ENCODE results near the gene DROSHA. TPM values are rescaled to one million over a fixed set of nuclear protein-coding genes. Genes with fewer than 3 reads are reported as not detected.
"Not testable (repeated sequence)": the region's sequence is repeated elsewhere in the genome, so short reads cannot be mapped to it uniquely, and the experiment has no call there.

The DROSHA gene
- total RNA-seq, 2 donors from 2014 or later = 45.6 to 57.4 TPM

DNA sequence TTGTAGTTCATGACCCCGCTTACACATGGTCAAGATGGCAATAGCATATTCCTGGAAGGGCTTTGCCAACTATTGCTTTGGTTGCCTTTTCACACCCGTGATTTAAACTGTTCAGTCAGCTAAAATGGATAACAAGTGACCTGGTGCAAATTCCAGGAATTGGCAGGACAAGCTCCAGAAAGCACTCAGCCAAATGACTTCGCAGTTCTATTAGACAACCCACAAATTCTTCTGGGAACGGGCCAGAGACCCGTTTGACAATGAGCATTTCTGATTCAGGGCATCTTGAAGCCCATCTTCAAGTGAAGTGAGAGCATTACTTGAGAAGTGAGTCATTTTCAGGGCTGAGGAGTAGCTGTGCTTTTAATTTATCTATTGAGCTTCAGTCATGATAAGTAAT is 165.0 kb downstream of the DROSHA start:
- H3K27ac Mint-ChIP-seq = no peak overlapping the region
- no peak for DNase-seq

DNA sequence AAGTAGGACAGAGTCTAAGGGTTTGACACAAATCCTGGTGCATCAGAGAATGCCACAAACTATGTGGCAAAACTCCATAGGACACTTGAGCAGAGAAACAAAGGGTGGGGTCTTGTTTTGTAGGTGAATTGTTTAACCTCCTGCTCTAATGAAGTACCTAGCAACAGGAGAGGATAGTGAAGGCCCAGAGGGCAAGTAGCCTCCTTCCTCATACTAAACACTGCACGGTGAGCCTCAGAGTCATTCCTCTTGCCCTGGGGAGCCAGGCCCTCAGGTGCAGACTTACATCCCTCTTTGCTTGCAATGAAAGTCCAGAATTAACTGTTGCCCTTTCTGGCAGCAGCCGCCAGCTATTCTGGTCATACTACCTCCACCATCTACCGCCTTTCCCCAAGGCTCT is 166.1 kb downstream of the DROSHA start:
- no peak overlapping the region for H3K4me3 Mint-ChIP-seq
- ATAC-seq (no peak), DNase-seq (no peak)
- H3K27ac Mint-ChIP-seq = no peak overlapping the region
- H3K4me1 Mint-ChIP-seq = no peaks in the 10 kb centered on the region
- no peaks in the 10 kb centered on the region for H3K36me3 Mint-ChIP-seq (ENCODE audit: low read depth)
- H3K27me3 Mint-ChIP-seq = peaks cover 34% of the 10 kb centered on the region
- no peaks in the 10 kb centered on the region for H3K9me3 ChIP-seq (ENCODE audit: control insufficient read depth, low read length, poor library complexity, severe bottlenecking)

More for the DNA sequence above, 165.0 kb downstream of the DROSHA start:
- ATAC-seq = no peak
- H3K4me3 Mint-ChIP-seq = no peak overlapping the region
- H3K4me1 Mint-ChIP-seq = no peaks in the 10 kb centered on the region
- no peaks in the 10 kb centered on the region for H3K9me3 ChIP-seq (ENCODE audit: control insufficient read depth, low read length, poor library complexity, severe bottlenecking)
- no peaks in the 10 kb centered on the region for H3K36me3 Mint-ChIP-seq (ENCODE audit: low read depth)
- peaks cover 28% of the 10 kb centered on the region for H3K27me3 Mint-ChIP-seq

DNA sequence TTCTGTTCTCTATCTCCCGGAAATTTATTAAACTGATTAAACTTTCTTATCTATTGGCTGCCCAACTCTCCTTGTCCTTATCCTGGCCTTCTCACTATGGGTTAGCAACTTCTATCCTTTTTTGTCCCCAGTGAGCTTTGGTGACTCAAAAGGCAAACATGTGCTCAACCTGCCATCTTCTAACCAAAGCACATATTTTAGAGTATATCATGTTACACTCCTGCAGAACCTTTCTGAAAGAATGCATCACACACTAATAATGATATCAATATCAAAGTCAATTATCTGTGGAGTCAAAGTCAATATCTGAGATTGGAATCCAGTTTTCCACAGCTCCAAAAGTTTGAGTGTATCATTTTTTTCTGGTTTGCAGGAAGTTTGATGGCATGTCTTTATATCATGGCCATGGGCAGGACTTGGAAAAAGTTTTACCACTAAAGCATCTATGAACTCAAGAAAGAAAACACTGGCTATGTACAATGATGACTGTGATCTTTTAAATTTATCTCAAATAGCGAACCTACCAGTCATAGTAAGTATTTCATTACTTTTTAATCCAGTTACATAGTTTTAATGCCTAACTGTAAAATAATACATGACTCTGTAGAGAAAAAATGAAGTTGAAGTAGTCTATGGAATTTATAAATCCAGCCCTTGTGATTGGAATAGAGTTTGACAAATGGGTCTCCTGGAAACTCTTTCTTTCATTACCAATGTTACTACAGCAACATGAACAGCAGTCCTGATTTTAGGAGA is 166.8 kb downstream of the DROSHA start:
- H3K36me3 Mint-ChIP-seq (ENCODE audit: low read depth) = no peaks in the 10 kb centered on the region
- no peak for DNase-seq
- no peak overlapping the region for H3K4me3 Mint-ChIP-seq
- H3K4me1 Mint-ChIP-seq = no peaks in the 10 kb centered on the region
- no peak for ATAC-seq
- no peak overlapping the region for H3K27ac Mint-ChIP-seq
- H3K27me3 Mint-ChIP-seq = peaks cover 30% of the 10 kb centered on the region
- H3K9me3 ChIP-seq (ENCODE audit: control insufficient read depth, low read length, poor library complexity, severe bottlenecking) = no peaks in the 10 kb centered on the region

DNA sequence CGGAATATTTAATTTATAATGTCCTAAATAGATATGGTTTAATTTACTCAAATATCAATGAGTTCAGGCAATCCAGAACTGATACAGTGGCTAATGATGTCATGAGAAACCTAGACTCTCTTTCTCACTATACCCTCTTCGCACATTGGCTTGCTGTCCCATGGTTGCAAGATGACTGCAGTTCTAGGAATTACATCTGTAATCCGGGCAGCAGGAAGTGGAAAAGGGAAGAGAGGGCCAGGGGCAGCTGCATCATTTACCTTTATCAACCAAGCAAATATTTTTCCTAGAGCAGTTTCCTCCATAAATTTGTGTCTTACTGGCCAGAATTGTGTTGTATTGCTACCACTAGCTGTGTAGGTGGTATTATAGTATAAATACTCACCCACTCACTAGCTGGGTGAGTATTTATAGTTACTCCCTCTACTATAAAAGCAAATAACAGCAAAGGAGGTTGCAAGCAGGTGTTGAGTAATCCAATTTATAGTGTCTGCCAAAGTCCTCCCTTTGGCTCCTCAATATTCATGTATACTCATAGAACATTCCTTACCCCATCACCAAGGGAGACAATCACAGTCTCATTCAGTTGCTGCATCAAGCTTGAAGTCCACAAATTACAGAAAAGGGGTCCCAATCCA is 168.8 kb downstream of the DROSHA start:
- no peak overlapping the region for H3K27ac Mint-ChIP-seq
- ATAC-seq (no peak), DNase-seq (no peak)
- no peaks in the 10 kb centered on the region for H3K4me1 Mint-ChIP-seq
- H3K9me3 ChIP-seq (ENCODE audit: control insufficient read depth, low read length, poor library complexity, severe bottlenecking) = no peaks in the 10 kb centered on the region
- no peaks in the 10 kb centered on the region for H3K36me3 Mint-ChIP-seq (ENCODE audit: low read depth)
- no peak overlapping the region for H3K4me3 Mint-ChIP-seq
- peaks cover 23% of the 10 kb centered on the region for H3K27me3 Mint-ChIP-seq

DNA sequence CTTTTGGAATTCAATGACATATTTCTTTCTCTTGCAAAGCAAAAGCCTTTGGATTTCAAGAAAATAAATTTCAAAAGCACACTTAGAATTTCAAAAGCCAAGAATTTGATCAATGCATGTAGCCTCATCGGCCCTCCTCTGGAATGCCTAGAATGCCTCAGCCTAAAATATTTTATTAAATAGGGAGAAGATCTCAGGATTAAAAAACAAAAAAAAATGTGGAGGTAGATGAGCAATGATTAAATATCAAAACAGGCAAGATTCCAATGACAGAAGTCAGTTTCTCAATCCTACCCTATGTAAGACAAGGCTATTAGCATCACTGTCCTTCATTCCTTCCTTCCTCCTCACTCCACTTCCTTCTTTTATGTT is 169.4 kb downstream of the DROSHA start:
- Mint-ChIP-seq H3K4me1 (no peaks in the 10 kb centered on the region), H3K4me3 (no peak overlapping the region), H3K27me3 (peaks cover 23% of the 10 kb centered on the region), H3K27ac (no peak overlapping the region), H3K36me3 (ENCODE audit: low read depth) (no peaks in the 10 kb centered on the region)
- DNase-seq (no peak), ATAC-seq (no peak)
- no peaks in the 10 kb centered on the region for H3K9me3 ChIP-seq (ENCODE audit: control insufficient read depth, low read length, poor library complexity, severe bottlenecking)

DNA sequence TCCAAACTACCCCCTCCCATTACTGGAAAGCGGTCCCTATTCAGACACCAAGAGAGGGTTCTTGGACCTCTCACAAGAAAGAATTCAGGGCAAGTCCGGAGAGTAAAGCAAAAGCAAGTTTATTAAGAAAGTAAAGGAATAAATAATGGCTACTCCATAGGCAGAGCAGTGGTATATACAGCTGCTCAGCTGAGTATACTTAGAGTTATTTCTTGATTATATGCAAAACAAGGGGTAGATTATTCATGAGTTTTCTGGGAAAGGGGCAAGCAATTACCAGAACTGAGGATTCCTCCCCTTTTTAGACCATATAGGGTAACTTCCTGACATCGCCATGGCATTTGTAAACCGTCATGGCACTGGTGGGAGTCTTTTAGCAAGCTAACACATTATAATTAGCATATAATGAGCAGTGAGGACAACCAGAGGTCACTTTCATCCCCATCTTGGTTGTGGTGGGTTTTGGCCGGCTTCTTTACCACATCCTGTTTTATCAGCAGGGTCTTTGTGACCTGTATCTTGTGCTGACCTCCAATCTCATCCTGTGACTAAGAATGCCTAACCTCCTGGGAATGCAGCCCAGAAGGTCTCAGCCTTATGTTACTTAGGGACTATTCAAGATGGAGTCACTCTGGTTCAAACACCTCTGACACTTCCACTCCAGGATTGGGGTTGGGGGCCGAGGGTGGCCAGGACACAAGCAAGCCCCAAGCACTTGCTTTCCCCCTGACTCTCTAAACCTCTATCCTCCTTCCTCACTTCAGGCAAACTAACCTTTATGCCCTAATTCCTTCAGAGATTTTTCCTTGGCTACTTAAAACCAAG is 170.0 kb downstream of the DROSHA start:
- not testable (repeated sequence) for H3K4me1 Mint-ChIP-seq; H3K9me3 ChIP-seq (ENCODE audit: control insufficient read depth, low read length, poor library complexity, severe bottlenecking); ATAC-seq; H3K4me3 Mint-ChIP-seq; H3K27ac Mint-ChIP-seq; H3K36me3 Mint-ChIP-seq (ENCODE audit: low read depth); DNase-seq
- H3K27me3 Mint-ChIP-seq = peaks cover 23% of the 10 kb centered on the region

DNA sequence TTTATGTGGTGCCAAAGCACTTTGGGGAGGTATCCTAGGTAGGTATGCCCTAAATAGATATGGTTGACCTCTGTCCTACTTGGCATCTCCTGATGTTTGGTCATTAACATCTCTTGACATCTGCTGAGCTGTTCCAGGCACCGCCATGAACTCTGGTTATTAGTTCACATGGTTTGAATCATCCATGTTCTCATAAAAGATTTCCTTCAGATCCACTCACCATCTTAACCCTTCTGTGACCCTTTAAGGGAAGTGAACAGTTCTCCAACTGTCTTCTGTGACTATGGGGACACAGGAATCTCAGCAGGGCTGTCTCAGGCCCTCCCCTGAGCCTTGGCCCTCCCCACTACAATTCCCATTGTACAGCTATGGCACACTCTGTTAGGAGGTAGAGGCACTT is 170.7 kb downstream of the DROSHA start:
- ATAC-seq (no peak), DNase-seq (no peak)
- peaks cover 22% of the 10 kb centered on the region for H3K27me3 Mint-ChIP-seq
- H3K27ac Mint-ChIP-seq = no peak overlapping the region
- H3K4me3 Mint-ChIP-seq = no peak overlapping the region
- no peaks in the 10 kb centered on the region for H3K36me3 Mint-ChIP-seq (ENCODE audit: low read depth)
- no peaks in the 10 kb centered on the region for H3K9me3 ChIP-seq (ENCODE audit: control insufficient read depth, low read length, poor library complexity, severe bottlenecking)
- H3K4me1 Mint-ChIP-seq = no peaks in the 10 kb centered on the region

DNA sequence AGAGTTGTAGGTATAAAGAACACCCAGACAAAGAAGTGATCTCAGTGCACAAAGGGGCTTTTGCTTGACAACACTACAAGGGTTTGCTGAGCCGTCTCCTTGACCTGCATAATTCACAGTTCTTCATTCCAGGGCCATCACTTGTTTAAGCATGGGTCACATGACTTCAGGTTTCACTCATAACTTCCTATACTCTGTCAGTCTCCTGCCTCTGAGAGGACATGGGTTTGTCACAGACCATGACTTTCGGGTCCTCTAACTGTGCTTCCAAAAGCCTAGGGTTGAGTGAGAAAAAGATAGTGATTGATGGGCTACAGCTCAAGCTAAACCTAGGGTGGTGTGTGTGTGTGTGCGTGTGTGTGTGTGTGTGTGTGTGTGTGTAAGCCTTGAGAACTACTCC is 172.1 kb downstream of the DROSHA start:
- ATAC-seq = no peak
- Mint-ChIP-seq H3K4me3 (no peak overlapping the region), H3K36me3 (ENCODE audit: low read depth) (no peaks in the 10 kb centered on the region), H3K27ac (no peak overlapping the region), H3K4me1 (no peaks in the 10 kb centered on the region), H3K27me3 (peaks cover 17% of the 10 kb centered on the region)
- DNase-seq = no peak
- no peaks in the 10 kb centered on the region for H3K9me3 ChIP-seq (ENCODE audit: control insufficient read depth, low read length, poor library complexity, severe bottlenecking)

DNA sequence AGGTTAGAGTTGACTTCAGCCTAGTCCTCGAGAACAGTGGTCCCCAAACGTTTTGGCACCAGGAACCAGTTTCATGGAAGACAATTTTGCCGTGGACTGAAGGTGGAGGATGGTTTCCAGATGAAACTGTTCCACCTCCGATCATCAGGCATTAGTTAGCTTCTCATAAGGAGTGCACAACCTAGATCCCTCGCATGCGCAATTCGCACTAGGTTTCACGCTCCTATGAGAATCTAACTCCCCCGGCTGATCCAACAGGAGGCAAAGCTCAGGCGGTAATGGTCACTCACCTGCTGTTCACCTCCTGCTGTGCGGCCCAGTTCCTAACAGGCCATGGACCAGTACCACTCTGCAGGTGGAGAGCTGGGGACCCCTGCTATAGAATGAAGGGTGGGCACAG is 174.9 kb downstream of the DROSHA start:
- no peak overlapping the region for H3K27ac Mint-ChIP-seq
- H3K4me3 Mint-ChIP-seq = no peak overlapping the region
- ATAC-seq = no peak
- H3K4me1 Mint-ChIP-seq = no peaks in the 10 kb centered on the region
- no peaks in the 10 kb centered on the region for H3K9me3 ChIP-seq (ENCODE audit: control insufficient read depth, low read length, poor library complexity, severe bottlenecking)
- no peaks in the 10 kb centered on the region for H3K36me3 Mint-ChIP-seq (ENCODE audit: low read depth)
- peaks cover 14% of the 10 kb centered on the region for H3K27me3 Mint-ChIP-seq
- no peak for DNase-seq

DNA sequence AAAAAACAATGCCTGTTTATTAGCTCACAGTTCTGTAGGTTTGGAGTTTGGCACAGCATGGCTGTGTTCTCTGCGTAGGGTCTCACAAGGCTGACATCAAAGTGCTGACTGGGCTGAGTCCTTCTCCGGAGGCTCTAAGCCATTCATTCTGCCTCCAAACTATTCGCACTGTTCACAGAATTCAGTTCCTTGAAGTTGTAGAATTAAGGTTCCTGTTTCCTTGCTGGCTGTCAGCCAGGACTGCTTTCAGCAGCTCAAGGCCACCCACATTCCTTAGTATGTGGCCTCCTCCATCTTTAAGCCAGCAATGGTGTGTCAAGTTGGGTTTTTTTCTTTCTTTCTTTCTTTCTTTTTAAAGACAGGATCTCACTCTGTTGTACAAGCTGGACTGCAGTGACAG is 176.6 kb downstream of the DROSHA start:
- H3K27ac Mint-ChIP-seq = no peak overlapping the region
- no peak overlapping the region for H3K4me3 Mint-ChIP-seq
- H3K27me3 Mint-ChIP-seq = peaks cover 15% of the 10 kb centered on the region
- H3K9me3 ChIP-seq (ENCODE audit: control insufficient read depth, low read length, poor library complexity, severe bottlenecking) = no peaks in the 10 kb centered on the region
- no peak for DNase-seq
- no peaks in the 10 kb centered on the region for H3K4me1 Mint-ChIP-seq
- H3K36me3 Mint-ChIP-seq (ENCODE audit: low read depth) = no peaks in the 10 kb centered on the region
- no peak for ATAC-seq

Other genes starting within 250 kb of the DROSHA start
- 10 to 100 TPM; 11.8 to 16.9 TPM for gene C5orf22, start 208 bp upstream of the DROSHA start, total RNA-seq
- 1 to 10 TPM; 1.4 to 3.0 TPM for gene PDZD2, start 107.0 kb upstream of the DROSHA start, total RNA-seq

Data from T-helper 17 cell (primary cell).